Osteocyte (in vitro differentiated cells): ENCODE data around the gene ZNF140. TPM values are rescaled to one million over a fixed set of nuclear protein-coding genes. Genes with fewer than 3 reads are reported as not detected.
A peak's percentile ranks its signal among the peaks of the same experiment; 100 is the strongest.

Source experiments
- DNase-seq: peaks from one replicate; pipeline ENCODE4 v3.0.0; 2021; ENCODE audit warnings: mixed read lengths; ENCODE audit not compliant: unreplicated experiment; ENCODE audit errors: extremely low spot score
- H3K27ac Mint-ChIP-seq: one replicate; pipeline ENCODE4 v1.8.0; 2021; ENCODE audit warnings: mild to moderate bottlenecking, mixed read lengths; ENCODE audit not compliant: unreplicated experiment
- H3K27me3 Mint-ChIP-seq: one replicate; pipeline ENCODE4 v1.8.0; 2021; ENCODE audit warnings: mixed read lengths; ENCODE audit not compliant: unreplicated experiment
- H3K36me3 Mint-ChIP-seq: one replicate; pipeline ENCODE4 v1.8.0; 2021; ENCODE audit warnings: mixed read lengths; ENCODE audit not compliant: unreplicated experiment
- H3K4me1 Mint-ChIP-seq: one replicate; pipeline ENCODE4 v1.8.0; 2021; ENCODE audit warnings: mixed read lengths; ENCODE audit not compliant: unreplicated experiment
- H3K4me3 Mint-ChIP-seq: one replicate; pipeline ENCODE4 v1.8.0; 2021; ENCODE audit warnings: mild to moderate bottlenecking, moderate library complexity, mixed read lengths; ENCODE audit not compliant: unreplicated experiment
- H3K9me3 Mint-ChIP-seq: one replicate; pipeline ENCODE4 v1.8.0; 2021; ENCODE audit warnings: mixed read lengths; ENCODE audit not compliant: unreplicated experiment
- total RNA-seq: library from RNA; stranded (reverse); gene quantifications from 2 replicates; pipeline ENCODE4 v1.2.1, GENCODE V29; 2021
- TF ChIP-seq, protein P1 (sequence below): fragments of 200-600 bp; sonication (generic); IDR thresholded peaks from 2 replicates; pipeline ENCODE4 v1.5.0; 2021; ENCODE audit warnings: antibody characterized with exemption, mild to moderate bottlenecking, moderate library complexity

The ZNF140 gene
- total RNA-seq, 1 donor from 2014 or later, result 19.6 TPM

DNA sequence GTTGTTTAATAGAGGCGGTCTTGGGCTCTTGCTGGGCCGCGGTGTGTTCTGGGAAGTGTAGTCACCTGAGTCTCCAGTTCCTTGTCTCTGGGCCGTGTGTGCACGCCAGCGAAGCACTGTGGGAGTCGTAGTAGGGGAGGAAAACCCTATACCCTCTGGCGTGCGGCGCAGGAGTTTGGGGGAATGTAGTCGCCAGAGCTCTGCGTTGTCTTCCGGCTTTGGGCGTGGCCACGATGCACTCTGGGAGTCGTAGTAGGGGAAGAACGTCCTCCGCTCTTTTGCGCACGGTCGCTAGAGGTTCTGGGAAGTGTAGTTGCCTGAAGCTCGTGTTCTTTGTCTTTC is 726 bp upstream of the ZNF140 start:
- no peaks in the 10 kb centered on the region for H3K27me3 Mint-ChIP-seq
- no peak overlapping the region for H3K4me3 Mint-ChIP-seq
- H3K4me1 Mint-ChIP-seq, result peaks cover 2% of the 10 kb centered on the region
- H3K9me3 Mint-ChIP-seq, result peaks cover 37% of the 10 kb centered on the region
- TF ChIP-seq, protein P1, sequence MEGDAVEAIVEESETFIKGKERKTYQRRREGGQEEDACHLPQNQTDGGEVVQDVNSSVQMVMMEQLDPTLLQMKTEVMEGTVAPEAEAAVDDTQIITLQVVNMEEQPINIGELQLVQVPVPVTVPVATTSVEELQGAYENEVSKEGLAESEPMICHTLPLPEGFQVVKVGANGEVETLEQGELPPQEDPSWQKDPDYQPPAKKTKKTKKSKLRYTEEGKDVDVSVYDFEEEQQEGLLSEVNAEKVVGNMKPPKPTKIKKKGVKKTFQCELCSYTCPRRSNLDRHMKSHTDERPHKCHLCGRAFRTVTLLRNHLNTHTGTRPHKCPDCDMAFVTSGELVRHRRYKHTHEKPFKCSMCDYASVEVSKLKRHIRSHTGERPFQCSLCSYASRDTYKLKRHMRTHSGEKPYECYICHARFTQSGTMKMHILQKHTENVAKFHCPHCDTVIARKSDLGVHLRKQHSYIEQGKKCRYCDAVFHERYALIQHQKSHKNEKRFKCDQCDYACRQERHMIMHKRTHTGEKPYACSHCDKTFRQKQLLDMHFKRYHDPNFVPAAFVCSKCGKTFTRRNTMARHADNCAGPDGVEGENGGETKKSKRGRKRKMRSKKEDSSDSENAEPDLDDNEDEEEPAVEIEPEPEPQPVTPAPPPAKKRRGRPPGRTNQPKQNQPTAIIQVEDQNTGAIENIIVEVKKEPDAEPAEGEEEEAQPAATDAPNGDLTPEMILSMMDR, result no peak
- H3K27ac Mint-ChIP-seq, result no peak overlapping the region
- H3K36me3 Mint-ChIP-seq, result peaks cover 42% of the 10 kb centered on the region
- DNase-seq, result peak; percentile 98

DNA sequence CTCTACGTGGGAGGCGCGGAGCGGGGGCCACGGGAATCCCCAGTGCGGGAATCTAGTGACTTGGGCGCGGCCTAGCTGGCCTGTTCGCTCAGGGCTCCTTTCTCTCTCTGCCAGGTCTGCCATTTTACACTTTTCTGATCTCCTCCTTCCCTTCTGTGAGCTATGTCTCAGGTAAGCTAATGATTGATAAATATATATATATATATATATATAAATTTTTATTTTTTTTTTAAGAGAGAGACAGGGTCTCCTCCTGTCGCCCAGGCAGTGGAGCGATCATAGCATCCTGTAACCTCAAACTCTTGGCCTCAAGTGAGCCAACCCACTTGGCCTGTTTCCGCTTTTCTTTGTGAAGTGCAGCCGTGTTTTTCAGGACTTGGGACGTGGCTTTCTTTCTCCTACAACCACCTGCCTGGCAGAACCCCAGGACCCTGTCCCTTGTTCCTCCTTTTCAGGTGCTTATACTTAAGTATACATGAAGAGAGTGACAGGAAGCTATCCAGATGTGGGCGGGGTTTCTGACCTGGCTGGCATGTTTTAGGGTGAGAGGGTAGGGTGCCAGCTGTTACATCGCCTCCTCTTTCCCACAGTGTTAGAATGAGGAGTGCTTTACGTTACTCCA is 547 bp downstream of the ZNF140 start:
- H3K4me3 Mint-ChIP-seq, result no peak overlapping the region
- peaks cover 2% of the 10 kb centered on the region for H3K4me1 Mint-ChIP-seq
- TF ChIP-seq, protein P1, result no peak
- no peaks in the 10 kb centered on the region for H3K27me3 Mint-ChIP-seq
- no peak for DNase-seq
- peaks cover 43% of the 10 kb centered on the region for H3K9me3 Mint-ChIP-seq
- H3K27ac Mint-ChIP-seq, result no peak overlapping the region
- peaks cover 53% of the 10 kb centered on the region for H3K36me3 Mint-ChIP-seq

DNA sequence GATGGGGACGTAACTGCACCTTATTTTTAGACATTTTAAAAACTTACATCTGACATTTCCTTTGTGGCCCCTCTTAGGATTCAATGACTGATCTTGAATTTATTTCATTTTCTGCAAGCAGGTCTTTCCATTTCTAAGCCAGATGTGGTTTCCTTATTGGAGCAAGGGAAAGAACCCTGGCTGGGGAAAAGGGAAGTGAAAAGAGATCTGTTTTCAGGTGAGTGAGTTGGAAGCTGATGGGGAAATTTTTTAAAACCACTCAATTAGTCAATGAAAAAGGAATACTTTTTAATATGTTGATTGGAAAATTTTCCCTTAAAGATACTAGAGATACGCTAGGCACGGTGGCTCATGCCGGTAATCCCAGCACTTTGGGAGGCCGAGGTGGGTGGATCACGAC is 2.6 kb downstream of the ZNF140 start:
- Mint-ChIP-seq H3K4me1 (peaks cover 2% of the 10 kb centered on the region), H3K27ac (no peak overlapping the region), H3K27me3 (no peaks in the 10 kb centered on the region), H3K4me3 (no peak overlapping the region), H3K36me3 (peaks cover 70% of the 10 kb centered on the region), H3K9me3 (peaks cover 42% of the 10 kb centered on the region)
- TF ChIP-seq, protein P1, result no peak
- DNase-seq, result no peak

DNA sequence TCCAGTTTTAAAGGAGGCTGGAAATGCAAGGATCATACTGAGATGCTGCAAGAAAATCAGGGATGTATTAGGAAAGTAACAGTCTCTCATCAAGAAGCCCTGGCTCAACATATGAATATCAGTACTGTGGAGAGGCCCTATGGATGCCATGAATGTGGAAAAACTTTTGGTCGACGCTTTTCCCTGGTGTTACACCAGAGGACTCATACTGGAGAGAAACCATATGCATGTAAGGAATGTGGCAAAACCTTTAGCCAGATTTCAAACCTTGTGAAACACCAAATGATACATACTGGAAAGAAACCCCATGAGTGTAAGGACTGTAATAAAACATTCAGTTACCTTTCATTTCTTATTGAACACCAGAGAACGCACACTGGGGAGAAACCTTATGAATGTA is 24.9 kb downstream of the ZNF140 start:
- TF ChIP-seq, protein P1, result no peak
- no peak overlapping the region for H3K4me3 Mint-ChIP-seq
- H3K36me3 Mint-ChIP-seq, result peaks cover 90% of the 10 kb centered on the region
- peaks cover 46% of the 10 kb centered on the region for H3K9me3 Mint-ChIP-seq
- H3K27ac Mint-ChIP-seq, result no peak overlapping the region
- DNase-seq, result no peak
- H3K27me3 Mint-ChIP-seq, result no peaks in the 10 kb centered on the region
- H3K4me1 Mint-ChIP-seq, result no peaks in the 10 kb centered on the region

DNA sequence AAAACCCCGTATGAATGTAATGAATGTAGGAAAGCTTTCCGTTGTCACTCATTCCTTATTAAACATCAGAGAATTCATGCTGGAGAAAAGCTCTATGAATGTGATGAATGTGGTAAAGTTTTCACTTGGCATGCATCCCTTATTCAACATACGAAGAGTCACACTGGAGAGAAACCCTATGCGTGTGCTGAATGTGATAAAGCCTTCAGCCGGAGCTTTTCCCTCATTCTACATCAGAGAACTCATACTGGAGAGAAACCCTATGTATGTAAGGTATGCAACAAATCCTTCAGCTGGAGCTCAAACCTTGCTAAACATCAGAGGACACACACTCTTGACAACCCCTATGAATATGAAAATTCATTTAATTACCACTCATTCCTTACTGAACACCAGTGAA is 25.5 kb downstream of the ZNF140 start:
- peaks cover 41% of the 10 kb centered on the region for H3K9me3 Mint-ChIP-seq
- H3K27me3 Mint-ChIP-seq, result no peaks in the 10 kb centered on the region
- no peaks in the 10 kb centered on the region for H3K4me1 Mint-ChIP-seq
- DNase-seq, result no peak
- no peak overlapping the region for H3K27ac Mint-ChIP-seq
- peaks cover 83% of the 10 kb centered on the region for H3K36me3 Mint-ChIP-seq
- TF ChIP-seq, protein P1, result no peak
- H3K4me3 Mint-ChIP-seq, result no peak overlapping the region
